HG03159 (cell line): ENCODE measurements around the gene MMS19.

Experiments used
- ATAC-seq: cut with Tn5 transposase; IDR thresholded peaks from one replicate; pipeline ENCODE4 v1.9.1; 2021; ENCODE audit warnings: mild to moderate bottlenecking, moderate library complexity; ENCODE audit not compliant: unreplicated experiment

The MMS19 gene

GRCh38 chr10:97465982-97466381 is 32.2 kb downstream of the MMS19 start:
- ATAC-seq = no peak

GRCh38 chr10:97464226-97464625 is 34.0 kb downstream of the MMS19 start:
- ATAC-seq = no peak

DNA sequence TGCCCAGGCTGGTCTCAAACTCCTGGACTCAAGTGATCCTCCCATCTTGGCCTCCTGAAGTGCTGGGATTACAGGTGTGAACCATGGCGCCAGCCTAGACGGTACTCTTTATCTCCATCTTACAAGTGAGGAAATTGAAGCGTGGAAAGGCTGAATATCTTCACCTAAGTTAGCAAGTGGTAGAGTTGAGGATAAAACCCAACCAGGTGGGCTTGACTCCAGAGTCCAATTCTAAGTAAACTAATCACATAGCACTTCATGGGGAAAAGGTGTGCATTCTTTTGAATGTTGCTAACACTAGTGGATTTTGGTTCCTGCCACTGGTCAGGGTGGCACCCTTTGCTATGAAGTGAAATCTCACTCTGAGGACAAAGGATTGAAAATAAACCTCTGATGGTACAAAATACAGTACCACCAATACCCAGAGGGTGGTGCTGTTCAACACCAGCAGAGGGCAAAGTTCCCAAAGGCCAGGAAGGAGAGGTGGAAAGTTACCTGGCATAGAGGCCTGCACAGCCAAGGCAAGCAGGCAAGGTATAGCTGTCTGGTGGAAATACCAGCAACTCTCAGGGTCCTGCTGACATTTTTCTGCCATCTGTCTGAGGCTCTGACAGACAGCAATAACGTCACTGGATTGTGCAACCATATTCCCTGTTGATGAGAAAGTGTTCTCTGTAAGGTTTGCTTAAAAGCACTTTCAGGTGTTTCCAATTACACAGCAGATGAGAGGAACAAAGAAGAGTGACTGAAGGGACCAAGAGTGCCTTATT is 34.7 kb downstream of the MMS19 start:
- no peak for ATAC-seq

DNA sequence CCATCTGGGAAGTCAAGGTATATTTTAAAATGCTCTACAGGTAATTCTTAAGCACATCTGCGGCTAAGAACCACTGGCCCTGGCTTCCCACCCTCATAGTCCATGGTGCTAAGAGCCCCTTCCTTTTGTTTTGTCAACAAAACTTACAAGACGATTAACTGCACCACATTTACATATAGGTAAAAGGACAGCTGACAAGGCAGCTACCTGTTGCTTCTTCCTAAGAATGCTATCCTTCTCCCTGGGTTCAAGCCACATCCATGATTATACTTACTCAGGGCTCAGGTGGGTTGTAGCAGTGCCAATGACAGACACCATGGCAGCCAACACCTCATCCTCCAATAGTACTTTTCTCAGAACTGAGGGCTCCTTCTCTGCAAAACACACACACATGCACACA is 35.9 kb downstream of the MMS19 start:
- no peak for ATAC-seq

DNA sequence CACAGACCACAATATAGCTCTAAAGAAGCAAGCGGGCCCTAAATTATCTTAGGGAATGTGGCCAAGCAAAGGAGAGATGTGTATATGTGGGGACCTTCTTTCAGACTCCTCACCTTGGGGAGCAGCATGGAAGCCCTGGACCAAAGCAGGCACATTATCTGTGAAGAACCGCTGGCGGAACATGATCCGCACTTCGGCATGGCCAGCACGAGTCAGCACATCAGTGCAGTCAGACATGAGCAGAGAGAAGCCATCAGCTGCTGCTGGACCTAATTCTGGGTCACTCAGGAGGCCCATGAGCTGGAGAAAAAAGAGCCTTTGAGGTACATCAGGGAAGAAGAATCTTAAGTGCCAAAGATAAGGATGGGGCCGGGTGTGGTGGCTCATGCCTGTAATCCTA is 38.3 kb downstream of the MMS19 start:
- ATAC-seq = no peak

DNA sequence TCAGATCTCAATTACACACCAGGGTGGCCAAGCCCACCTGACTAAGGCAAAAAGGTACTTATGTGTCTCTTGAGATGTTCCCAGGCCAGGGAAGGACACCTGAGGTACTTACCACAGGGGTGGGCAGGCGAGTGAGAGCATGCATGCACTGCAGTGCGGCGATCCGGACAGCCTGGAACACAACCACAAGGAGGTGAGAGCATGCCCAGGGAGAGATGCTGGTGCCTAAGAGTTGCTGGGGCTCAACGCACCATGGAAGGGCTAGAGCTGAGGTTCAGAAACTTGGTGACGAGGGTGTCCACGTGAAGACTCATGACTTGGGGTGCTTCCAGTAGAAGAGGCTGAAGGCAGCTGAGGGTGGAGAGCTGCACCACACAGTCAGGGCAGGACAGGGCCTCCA is 39.1 kb downstream of the MMS19 start:
- no peak for ATAC-seq

DNA sequence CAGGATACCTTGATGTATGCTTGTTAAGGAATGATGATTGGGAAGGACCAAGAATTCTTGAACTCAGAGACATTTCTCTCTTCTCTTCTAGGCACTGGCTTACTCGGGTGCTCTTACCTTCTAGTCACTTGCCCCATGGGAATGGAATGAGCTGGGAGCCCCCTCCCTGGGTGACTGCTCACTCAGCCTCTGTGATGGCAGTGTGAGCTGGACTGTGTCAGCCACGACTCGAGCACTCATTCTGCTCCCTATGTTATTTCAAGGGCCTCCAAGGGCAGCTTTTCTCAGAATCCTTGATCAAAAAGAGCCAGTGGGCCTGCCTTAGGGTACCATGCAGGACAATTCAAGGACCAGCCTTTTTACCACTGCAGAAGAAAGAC is 41.5 kb downstream of the MMS19 start:
- ATAC-seq = no peak

- no peak for ATAC-seq
These were observed 42.1 kb downstream of the MMS19 start for GRCh38 chr10:97456034-97456685.

- ATAC-seq = no peak
These were observed 43.7 kb downstream of the MMS19 start for GRCh38 chr10:97454330-97455036.

DNA sequence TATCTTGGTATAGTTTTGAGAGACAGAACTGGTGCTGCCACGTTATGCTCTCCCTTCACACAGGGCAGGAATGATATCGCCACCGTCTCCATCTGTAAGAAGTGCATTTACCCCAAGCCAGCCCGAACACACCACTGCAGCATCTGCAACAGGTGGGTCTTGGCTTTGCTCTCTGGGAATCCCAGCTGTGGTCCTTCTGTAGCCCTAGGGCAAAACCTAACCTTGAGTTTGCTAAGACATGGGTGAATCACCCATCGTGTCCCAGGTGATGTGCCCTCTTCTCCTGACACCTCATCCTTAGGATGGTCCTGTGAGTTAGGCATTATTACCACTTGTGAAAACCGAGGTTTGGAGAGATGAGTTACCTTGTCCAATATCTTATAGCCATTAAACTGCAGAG is 45.9 kb downstream of the MMS19 start:
- no peak for ATAC-seq

- ATAC-seq = no peak
These were observed 46.6 kb downstream of the MMS19 start for GRCh38 chr10:97451605-97452004.

DNA sequence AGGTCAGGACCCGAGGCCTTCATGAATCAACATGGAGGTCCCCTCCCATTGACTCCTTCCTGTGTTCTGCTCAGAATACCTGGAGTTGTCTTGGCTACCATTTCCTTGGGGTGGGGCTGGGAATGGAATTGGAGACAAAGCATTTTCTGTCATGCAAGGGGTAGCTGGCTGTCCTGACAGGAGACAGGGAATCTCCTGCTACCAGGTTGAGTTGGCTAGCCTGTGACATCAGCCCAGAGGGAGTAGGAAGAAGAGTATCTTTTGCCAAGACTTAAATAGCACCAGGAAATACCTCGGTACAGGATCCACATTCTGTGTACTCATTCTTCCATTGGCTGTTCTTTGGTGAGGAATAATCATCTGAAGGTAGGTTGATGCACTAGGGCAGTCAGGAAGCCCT is 47.4 kb downstream of the MMS19 start:
- no peak for ATAC-seq

GRCh38 chr10:97445722-97446639 is 52.2 kb downstream of the MMS19 start, which contains the start of the genes EXOSC1 and ZDHHC16:
Gene EXOSC1 (minus strand): TSS chr10:97446006. CDS start chr10:97445985, 21 bp downstream.
Gene ZDHHC16 (plus strand): TSS chr10:97446175. CDS start chr10:97451676, 5,501 bp downstream.
- ATAC-seq = peak; percentile 95

GRCh38 chr10:97445357-97445721 is 52.9 kb downstream of the MMS19 start:
- no peak for ATAC-seq

- ATAC-seq = no peak
These were observed 54.0 kb downstream of the MMS19 start for GRCh38 chr10:97444212-97444611.

GRCh38 chr10:97442277-97442676 is 55.9 kb downstream of the MMS19 start:
- ATAC-seq = no peak

- no peak for ATAC-seq
These were observed 63.0 kb downstream of the MMS19 start for GRCh38 chr10:97435211-97435610.

DNA sequence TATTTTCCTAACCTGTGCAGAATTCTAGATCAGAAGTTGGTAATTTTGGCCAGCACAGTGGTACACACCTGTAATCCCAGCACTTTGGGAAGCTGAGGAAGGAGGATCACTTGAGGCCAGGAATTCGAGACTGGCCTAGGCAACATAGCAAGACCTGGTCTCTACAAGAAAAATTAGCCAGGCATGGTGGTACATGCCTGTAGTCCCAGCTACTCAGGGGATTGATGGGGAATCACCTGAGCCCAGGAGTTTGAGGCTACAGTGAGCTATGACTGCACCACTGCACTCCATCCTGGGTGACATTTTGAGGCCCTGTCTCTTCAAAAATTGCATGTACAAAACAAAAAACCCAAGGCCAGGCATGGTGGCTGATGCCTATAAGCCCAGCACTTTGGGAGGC is 63.7 kb downstream of the MMS19 start:
- no peak for ATAC-seq

- no peak for ATAC-seq
These were observed 64.2 kb downstream of the MMS19 start for GRCh38 chr10:97434055-97434454.

DNA sequence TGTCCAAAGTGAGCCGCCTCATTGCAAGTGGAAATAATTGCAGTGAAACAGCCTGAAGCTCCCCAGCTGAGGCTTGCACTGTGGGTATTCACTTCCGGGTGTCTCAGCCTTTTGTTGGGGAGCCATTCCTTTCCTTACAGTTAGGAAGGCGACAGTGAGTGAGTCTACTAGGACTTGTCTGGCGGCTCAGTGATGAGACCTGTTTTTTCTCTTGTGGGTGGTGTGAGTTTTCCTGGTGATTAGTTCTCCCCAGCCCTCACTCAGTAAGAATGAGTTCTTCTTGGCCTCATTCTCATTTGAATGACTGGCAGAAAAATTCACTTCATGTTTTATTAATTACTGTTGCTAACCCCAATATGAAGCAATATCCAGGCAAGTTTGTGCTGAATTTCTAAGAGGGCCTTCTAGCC is 69.6 kb downstream of the MMS19 start:
- ATAC-seq = no peak
